ENCODE data around the gene IRAK1. TPM values are rescaled to one million over a fixed set of nuclear protein-coding genes. Genes with fewer than 3 reads are reported as not detected.

Gene IRAK1
- total and polyA plus RNA-seq, 2 of the 8 experiments (the other 6 are each of a cell fraction or from before 2014, with no cell fraction given) = 26.6 to 41.7 TPM

- TF ChIP-seq, protein P1, sequence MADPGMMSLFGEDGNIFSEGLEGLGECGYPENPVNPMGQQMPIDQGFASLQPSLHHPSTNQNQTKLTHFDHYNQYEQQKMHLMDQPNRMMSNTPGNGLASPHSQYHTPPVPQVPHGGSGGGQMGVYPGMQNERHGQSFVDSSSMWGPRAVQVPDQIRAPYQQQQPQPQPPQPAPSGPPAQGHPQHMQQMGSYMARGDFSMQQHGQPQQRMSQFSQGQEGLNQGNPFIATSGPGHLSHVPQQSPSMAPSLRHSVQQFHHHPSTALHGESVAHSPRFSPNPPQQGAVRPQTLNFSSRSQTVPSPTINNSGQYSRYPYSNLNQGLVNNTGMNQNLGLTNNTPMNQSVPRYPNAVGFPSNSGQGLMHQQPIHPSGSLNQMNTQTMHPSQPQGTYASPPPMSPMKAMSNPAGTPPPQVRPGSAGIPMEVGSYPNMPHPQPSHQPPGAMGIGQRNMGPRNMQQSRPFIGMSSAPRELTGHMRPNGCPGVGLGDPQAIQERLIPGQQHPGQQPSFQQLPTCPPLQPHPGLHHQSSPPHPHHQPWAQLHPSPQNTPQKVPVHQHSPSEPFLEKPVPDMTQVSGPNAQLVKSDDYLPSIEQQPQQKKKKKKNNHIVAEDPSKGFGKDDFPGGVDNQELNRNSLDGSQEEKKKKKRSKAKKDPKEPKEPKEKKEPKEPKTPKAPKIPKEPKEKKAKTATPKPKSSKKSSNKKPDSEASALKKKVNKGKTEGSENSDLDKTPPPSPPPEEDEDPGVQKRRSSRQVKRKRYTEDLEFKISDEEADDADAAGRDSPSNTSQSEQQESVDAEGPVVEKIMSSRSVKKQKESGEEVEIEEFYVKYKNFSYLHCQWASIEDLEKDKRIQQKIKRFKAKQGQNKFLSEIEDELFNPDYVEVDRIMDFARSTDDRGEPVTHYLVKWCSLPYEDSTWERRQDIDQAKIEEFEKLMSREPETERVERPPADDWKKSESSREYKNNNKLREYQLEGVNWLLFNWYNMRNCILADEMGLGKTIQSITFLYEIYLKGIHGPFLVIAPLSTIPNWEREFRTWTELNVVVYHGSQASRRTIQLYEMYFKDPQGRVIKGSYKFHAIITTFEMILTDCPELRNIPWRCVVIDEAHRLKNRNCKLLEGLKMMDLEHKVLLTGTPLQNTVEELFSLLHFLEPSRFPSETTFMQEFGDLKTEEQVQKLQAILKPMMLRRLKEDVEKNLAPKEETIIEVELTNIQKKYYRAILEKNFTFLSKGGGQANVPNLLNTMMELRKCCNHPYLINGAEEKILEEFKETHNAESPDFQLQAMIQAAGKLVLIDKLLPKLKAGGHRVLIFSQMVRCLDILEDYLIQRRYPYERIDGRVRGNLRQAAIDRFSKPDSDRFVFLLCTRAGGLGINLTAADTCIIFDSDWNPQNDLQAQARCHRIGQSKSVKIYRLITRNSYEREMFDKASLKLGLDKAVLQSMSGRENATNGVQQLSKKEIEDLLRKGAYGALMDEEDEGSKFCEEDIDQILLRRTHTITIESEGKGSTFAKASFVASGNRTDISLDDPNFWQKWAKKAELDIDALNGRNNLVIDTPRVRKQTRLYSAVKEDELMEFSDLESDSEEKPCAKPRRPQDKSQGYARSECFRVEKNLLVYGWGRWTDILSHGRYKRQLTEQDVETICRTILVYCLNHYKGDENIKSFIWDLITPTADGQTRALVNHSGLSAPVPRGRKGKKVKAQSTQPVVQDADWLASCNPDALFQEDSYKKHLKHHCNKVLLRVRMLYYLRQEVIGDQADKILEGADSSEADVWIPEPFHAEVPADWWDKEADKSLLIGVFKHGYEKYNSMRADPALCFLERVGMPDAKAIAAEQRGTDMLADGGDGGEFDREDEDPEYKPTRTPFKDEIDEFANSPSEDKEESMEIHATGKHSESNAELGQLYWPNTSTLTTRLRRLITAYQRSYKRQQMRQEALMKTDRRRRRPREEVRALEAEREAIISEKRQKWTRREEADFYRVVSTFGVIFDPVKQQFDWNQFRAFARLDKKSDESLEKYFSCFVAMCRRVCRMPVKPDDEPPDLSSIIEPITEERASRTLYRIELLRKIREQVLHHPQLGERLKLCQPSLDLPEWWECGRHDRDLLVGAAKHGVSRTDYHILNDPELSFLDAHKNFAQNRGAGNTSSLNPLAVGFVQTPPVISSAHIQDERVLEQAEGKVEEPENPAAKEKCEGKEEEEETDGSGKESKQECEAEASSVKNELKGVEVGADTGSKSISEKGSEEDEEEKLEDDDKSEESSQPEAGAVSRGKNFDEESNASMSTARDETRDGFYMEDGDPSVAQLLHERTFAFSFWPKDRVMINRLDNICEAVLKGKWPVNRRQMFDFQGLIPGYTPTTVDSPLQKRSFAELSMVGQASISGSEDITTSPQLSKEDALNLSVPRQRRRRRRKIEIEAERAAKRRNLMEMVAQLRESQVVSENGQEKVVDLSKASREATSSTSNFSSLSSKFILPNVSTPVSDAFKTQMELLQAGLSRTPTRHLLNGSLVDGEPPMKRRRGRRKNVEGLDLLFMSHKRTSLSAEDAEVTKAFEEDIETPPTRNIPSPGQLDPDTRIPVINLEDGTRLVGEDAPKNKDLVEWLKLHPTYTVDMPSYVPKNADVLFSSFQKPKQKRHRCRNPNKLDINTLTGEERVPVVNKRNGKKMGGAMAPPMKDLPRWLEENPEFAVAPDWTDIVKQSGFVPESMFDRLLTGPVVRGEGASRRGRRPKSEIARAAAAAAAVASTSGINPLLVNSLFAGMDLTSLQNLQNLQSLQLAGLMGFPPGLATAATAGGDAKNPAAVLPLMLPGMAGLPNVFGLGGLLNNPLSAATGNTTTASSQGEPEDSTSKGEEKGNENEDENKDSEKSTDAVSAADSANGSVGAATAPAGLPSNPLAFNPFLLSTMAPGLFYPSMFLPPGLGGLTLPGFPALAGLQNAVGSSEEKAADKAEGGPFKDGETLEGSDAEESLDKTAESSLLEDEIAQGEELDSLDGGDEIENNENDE (IDR thresholded peaks at IDR 0.05; ENCODE audit: insufficient replicate concordance, low read length) = no peak
- no peak for TF ChIP-seq GABPA (IDR thresholded peaks at IDR 0.05; ENCODE audit: borderline replicate concordance, insufficient read depth, low read length)
- TF ChIP-seq MAFK (IDR thresholded peaks at IDR 0.05; ENCODE audit: low read depth, low read length) = no peak
- TF ChIP-seq KDM5A (IDR thresholded peaks at IDR 0.05; ENCODE audit: low read length) = no peak
- TF ChIP-seq SIN3A (conservative IDR thresholded peaks at IDR 0.05 in 1 of 2, IDR thresholded peaks at IDR 0.05 in 1 of 2; ENCODE audit: low read depth in 1 of 2, low read length in 2 of 2) = no peak
- no peak for TF ChIP-seq EP300 (IDR thresholded peaks at IDR 0.05; ENCODE audit: borderline replicate concordance in 1 of 2, low read depth in 2 of 2, low read length in 2 of 2)
- no peak for TF ChIP-seq CBX5 (IDR thresholded peaks at IDR 0.05; ENCODE audit: low read depth, low read length)
Measured at GRCh38 chrX:154068560-154068959, 48.9 kb upstream of the IRAK1 start (continued).
